GM12873 (cell line): ENCODE measurements around the gene TUBG1.

Experiments
- CTCF ChIP-seq: IDR thresholded peaks from 2 replicates; pipeline ENCODE4 v1.5.1; 2012; ENCODE audit warnings: low read depth, mild to moderate bottlenecking, moderate library complexity, low read length, control low read depth; ENCODE audit not compliant: insufficient read depth; ENCODE audit errors: missing control alignments

The TUBG1 gene

GRCh38 chr17:42647778-42648177 is 38.3 kb downstream of the TUBG1 start:
- no peak for TF ChIP-seq CTCF

- TF ChIP-seq CTCF: no peak
Observed at GRCh38 chr17:42651392-42651791, 41.9 kb downstream of the TUBG1 start.

GRCh38 chr17:42653179-42654124 is 44.0 kb downstream of the TUBG1 start:
- TF ChIP-seq CTCF: no peak

- TF ChIP-seq CTCF: no peak
Observed at GRCh38 chr17:42655528-42655927, 46.0 kb downstream of the TUBG1 start.

- no peak for TF ChIP-seq CTCF
Observed at GRCh38 chr17:42657824-42658588, 48.5 kb downstream of the TUBG1 start.

GRCh38 chr17:42659079-42659931 is 49.8 kb downstream of the TUBG1 start, which contains the start of gene TUBG2:
Gene TUBG2 (plus strand): TSS chr17:42659284. CDS start chr17:42659504, 220 bp downstream.
- no peak for TF ChIP-seq CTCF
